HG02943 (cell line): ENCODE measurements around the gene P4HA1.
"Not testable (repeated sequence)": the region's sequence is repeated elsewhere in the genome, so short reads cannot be mapped to it uniquely, and the experiment has no call there.

Experiments used
- ATAC-seq: cut with Tn5 transposase; IDR thresholded peaks from one replicate; pipeline ENCODE4 v1.9.1; 2021; ENCODE audit warnings: mild to moderate bottlenecking, low read depth, moderate library complexity; ENCODE audit not compliant: unreplicated experiment

P4HA1 gene

DNA sequence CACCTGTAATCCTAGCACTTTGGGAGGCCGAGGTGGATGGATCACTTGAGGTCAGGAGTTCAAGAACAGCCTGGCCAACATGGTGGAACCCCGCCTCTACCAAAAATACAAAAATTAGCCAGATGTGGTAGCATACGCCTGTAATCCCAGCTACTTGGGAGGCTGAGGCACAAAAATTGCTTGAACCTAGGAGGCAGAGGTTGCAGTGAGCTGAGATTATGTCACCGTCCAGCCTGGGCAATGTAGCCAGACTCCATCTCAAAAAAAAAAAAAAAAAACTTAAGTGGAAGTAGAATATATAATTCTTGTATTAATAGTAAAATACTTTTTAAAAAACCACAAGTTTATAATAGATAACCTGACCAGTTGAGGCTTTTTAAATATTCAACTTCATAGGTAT lies 112.0 kb downstream of the P4HA1 start:
- ATAC-seq, result not testable (repeated sequence)

GRCh38 chr10:72981882-72982529 lies 114.7 kb downstream of the P4HA1 start:
- ATAC-seq, result no peak

DNA sequence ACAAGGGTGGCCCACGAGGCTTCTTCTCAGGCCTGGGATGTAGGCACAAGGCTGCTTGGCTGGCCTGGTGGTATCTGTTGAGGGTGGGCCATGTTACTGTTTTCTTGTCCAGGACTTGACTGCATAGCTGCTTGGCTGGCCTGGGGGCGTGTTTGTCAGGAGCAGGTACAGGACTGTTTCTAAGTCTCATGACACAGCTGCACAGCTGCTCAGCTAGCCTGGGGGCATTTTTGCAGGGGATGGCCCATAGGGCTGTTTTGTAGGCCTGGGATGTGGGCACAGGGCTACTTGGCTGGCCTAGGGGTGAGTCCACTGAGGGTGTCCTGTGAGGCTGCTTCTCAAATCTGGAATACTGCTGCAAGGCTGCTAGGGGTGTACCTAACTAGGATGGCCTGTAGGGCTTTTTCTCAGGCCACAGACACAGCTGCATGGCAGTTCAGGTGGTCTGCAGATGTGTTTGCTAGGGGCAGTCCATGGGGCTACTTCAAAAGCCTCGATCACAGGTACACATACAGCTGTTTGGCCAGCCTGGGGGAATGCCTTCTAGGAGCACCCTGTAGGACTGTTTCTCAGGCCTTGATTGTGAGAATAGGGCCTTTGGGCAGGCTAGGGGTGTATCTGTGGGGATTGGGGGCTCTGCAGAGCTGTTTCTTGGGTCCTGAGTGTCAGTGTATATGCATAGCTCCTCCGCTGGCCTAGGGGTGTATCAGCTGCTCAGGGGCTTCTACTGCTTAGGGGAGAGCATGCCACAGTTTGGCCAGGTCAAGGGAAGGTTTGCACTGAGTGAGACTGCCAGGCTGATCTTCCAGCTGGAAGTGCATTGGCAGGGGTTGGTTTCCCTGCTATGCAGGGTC lies 115.4 kb downstream of the P4HA1 start:
- ATAC-seq, result no peak

GRCh38 chr10:72980348-72980747 lies 116.3 kb downstream of the P4HA1 start:
- no peak for ATAC-seq

GRCh38 chr10:72979709-72980108 lies 117.0 kb downstream of the P4HA1 start:
- no peak for ATAC-seq

GRCh38 chr10:72976886-72977285 lies 119.8 kb downstream of the P4HA1 start:
- ATAC-seq, result no peak
